GM19239 (cell line): ENCODE measurements around the gene GUCD1.
"Not testable (repeated sequence)": the region's sequence is repeated elsewhere in the genome, so short reads cannot be mapped to it uniquely, and the experiment has no call there.

Experiments used
- DNase-seq: peaks from one replicate; pipeline ENCODE4 v3.0.0; 2011; ENCODE audit warnings: low spot score; ENCODE audit not compliant: insufficient read length
- FAIRE-seq: peaks from 2 replicates; lab custom pipeline; 2011; peaks lifted over from hg19 to GRCh38; lab: Jason Lieb, UNC

Gene GUCD1

DNA sequence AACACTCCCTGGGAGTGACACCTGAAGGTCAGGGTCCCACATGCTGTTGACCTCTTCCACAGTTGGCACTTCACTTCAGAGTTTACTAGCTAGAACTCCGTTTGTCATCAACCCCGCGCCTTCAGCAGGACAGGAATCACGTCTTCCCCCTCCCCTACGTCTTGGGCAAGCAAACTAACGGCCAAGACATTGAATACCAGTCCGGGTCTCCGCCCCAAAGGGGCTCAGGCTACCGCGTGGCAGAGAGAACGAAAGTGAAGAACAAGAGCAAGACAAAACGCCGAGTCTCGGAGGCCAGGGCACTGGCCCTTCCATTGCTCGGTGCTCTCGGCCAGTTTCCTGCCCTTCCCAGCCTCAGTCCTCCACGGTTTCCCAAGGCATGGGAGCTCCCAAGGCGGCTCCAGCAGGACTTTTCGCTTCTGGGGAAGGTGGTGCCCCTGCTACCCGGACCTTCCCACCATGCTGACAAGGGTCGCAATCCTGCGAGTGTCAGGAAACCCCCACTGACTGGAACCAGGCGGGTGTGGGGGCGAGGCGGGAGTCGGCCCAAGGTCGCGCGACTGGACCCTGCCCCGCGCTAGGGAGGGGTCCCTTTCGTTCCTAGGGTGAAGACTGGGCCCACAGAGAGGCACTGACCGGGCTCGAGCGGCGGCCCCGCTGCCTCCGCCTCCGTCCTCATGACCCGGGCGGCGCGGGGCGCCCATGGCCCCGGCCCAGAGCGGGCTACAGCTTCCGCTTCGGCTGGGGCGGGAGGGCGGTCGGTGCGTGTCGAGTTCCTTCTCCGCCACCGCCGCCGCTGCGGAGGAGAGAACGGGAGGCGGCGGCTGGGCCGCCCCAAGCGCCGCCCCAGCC lies at the start of gene GUCD1:
TSS of gene GUCD1 (minus strand) at position 826 of the 852 bp plus-strand sequence. CDS start at position 679, 147 bp downstream.
- peak; percentile 25 for DNase-seq
- peak; percentile 81 for FAIRE-seq

DNA sequence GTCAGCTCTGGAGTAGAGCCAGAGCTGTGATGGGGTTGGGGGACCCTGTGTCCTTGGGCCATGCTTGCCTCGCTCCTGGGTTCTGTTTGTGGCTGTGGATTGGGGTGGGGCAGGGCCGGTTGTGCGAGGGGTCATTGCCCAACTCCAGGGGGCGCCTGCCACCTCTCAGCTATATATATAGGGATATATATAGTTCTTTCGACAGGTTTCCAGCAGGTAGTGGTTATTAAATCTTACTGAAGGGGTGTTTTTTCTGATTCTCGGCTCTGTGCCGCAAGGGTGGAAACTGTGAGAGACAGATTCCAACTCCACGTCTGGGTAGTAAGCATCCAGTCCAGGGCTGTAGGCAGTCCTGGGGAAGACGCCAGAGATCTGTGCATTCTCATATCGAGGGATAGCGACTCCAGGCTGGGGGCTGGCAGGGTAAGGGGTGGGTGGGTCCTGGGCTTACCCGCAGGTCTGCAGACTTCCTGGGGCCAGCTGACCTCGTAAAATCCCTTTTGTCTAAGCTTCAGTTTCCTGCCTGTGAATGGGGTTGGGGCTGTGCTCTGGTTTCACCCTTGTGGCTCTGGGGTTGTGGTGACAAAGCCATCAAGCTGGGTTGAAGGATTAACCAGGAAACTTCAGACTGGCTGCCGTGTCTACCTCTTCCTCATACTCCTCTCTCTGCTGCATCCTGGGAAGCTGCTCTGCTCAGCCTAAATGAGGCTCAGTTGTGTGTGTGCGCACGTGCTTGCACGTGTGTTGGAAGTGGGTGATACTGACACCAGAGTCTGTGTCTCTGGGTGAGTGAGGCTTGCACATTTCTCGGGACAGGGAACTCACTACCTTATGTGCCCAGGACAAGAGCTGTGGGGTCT lies 49.1 kb upstream of the GUCD1 start:
- peak; percentile 72 for FAIRE-seq
- DNase-seq, result not testable (repeated sequence)

DNA sequence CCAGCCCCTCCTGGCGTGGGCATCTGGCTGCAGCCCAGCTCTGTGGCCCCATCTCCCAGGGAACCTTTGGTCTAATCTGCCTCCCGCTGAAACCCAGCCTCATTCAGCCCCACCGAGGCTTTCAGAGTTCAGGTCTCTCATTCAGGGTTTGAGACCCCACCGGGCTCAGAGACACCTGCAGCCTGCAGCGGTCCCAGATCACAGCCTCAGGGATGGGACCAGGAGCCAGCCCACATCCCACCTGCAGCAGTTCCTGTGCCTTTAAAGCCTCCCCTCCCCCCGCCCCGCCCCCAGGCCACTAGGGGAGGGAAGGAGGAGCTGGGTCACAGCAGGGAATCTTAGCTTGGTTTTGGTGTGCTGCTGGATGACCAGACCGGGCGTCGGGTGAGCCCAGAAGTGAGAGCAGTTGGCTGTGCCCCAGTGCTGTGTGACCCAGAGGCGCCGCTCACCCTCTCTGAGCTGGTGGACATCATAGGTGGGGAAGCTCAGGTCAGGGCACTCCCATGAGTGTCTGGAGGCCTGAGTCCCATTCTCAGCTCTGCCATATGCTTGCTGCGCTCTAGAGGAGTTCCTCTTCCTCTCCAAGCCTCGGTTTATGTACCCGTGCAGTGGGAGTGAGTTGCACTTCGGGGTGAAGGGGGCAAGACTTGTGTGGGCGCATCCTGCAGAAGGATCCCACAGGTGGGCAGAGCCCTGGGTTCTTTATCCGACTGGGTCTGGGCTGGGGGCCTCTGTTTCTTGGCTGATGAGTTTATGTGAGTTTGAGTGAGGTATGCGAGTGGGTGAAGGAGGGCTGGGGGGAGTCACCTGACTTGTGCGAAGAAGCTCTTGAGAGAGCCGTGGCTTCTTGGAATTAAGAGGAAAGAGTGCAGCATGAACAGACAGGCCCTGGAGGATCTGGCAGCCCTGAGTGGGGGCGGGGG lies 48.2 kb upstream of the GUCD1 start, which contains the start of gene GGT1:
TSS of gene GGT1 (plus strand) at position 347 of the 923 bp plus-strand sequence. CDS start 7,889 bp downstream, outside the sequence.
- not testable (repeated sequence) for FAIRE-seq, DNase-seq

DNA sequence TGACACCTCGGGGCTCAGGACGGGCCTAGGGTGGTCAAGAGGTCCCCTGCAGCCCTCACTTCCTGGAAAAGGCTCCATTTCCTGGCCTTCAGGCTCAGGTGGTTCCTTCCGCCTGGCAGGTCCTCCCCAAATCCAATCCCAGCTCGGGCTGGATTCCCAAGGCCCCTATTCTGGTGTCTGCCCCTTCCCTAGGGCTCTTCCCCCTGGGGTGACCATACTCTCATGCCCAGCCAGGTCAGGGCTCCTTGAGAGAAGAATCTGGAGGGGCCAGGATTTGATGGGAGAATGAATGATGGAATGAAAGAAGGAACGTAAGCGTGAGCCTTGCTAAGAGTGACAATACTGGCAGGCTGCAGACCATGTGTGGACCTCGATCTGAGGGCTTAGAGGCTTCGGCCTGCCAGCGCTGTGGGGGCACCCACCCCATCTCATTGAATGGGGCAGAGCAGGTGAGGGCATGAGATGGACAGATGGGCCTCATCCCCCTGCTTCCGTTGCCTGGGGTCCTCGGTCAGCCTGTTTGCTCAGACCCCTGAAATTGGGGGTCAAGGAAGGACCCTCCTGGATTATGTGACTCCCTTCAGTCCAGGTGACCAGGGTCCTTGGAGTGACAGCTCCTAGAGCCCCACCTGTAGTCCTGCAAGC lies 47.3 kb upstream of the GUCD1 start:
- not testable (repeated sequence) for FAIRE-seq, DNase-seq

DNA sequence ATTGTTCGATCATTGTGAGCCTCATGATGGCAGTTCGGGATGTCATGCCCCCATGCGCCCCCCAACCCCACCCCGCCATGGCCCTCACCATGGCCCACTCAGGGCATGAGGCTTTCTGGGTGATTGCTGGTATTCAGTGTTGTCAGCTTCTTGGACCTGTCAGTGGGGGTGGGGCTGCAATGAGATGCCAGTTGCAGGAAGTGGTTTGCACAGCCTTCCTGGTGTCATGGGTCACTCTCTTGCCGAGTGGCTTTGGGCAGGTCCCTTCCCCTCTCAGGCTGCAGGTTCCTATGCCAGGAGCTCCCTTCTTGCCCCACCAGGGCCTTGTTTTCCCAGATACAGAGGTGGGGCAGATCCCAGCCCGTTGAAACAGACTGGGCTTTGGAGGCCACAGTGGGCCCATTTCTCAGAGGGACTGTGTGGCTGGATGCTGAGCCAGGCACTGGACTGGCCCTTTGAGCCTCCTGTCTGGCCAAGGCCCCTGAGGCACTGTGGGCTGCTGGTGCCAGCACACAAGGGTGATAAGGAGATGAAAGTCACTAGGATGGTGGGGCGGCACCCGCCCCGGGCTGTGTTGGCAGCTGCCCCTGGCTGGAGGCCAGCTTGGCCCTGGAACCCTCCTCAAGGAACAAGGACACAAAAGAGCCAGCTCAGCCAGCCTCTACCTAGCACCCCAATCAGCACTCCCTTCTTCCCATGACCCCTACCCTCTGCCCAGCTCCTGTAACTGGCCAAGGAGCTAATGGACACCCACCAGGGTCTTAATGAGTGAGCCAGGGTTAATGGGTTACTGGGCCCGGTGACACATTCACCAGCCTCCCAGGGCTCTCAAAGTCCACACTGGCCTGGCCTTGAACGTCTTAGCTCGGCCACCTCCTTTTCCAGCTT lies 46.5 kb upstream of the GUCD1 start:
- no peak for FAIRE-seq
- no peak for DNase-seq

DNA sequence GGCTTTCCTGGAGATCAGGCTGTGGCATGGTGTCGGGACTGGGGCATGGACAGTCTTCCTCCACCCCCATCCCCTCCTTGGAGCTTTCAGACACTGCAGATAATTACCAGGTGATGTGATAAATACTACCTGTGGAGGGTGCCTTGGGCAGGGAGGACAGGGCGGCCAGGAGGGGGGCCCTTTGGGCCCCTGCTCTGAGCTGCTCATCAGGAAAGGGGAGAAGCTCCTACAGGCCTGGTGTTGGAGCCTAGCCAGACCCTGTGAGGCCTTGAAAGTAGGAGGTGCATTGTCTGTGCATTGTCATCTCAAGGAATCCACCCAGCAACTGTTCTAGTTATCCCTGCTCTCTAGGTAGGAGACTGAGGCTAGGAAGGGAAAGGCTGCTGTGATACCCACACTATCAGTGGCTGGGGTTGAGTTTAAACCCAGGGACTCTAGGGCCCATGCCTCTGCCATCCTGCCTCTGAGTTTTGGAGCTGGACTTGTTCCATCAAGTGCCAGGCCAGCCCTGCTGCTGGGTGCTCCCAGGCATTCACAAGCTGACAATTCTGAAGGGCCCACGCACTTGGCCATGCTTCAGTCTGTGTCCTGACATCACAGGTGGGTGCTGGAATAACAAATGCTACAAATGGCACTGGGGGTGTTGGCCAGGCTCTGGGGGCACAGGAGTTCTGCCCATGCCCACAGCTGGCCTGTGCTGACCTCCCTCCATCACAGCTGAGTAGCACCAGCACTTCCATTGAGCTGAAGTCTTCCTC lies 45.2 kb upstream of the GUCD1 start:
- FAIRE-seq, DNase-seq: not testable (repeated sequence)

DNA sequence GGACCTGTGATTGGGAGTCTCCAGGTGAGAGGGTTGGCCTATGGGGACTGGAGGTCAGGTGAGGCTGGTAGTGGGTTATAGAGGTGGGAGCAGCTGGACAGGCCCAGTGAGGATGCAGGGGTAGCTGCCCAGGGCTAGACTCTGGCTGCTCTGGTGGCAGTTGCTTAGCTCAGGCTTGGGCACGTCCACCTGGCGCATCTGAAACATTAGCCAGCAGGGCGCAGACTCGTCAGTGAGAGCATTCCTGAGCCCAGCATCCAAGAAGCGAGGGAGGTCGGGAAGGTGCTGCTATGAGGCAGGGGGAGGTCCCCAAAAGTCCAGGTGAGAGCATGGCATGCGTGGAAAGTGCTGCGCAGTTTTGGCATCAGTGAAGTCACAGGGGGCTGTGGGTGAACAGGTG lies 44.6 kb upstream of the GUCD1 start:
- FAIRE-seq, result no peak
- no peak for DNase-seq

DNA sequence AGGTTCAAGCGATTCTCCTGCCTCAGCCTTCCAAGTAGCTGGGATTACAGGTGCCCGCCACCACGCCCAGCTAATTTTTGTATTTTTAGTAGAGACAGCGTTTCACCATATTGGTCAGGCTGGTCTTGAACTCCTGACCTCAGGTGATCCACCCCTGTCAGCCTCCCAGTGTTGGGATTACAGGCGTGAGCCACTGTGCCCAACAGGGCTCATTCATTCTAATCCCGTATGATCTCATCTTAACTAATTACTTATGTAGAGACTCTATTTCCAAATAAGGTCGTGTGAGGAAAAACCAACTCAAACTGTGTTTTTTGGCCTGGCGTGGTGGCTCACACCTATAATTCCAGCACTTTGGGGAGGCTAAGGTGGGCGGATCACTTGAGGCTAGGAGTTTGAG lies 42.1 kb upstream of the GUCD1 start:
- not testable (repeated sequence) for FAIRE-seq, DNase-seq

DNA sequence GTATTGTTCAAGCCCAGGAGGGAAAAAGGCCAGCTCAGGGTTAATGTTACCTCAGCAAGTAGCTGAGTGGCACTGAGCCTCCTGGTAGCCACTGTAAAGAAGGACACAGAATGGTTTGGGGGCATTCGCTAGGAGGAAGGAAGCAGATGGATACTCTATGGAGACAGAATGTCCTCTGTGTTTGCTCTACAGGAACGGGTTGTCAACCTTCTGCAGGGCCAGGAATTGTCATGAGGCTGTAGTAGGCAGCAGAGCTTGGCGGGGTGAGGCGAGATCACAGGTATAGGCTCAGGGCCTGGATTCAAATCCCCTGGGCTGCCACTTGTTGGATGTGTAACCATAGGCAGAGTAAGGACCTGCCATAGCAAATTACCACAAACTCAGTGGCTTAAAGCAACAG lies 40.9 kb upstream of the GUCD1 start:
- no peak for DNase-seq
- FAIRE-seq, result no peak

DNA sequence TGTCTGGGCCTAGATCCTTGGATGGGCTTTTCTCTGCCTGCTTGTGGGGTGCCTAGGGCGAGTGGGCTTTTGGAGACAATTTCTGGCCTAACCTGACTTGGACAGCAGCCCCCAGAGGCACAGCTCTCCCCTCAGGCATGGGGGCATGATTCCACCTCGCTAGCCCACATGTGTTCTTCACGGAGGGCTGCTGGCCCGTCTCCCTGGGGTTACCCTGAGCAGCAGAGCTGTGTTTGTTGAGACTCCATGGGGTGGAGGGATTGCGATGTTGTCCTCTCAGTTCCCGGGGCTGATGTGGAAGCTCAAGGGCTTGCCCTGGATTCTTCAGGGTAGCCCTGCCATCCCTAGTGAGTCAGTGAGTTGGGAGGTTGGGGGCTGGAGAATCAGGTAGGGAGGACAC lies 40.3 kb upstream of the GUCD1 start:
- DNase-seq, result no peak
- FAIRE-seq, result no peak

DNA sequence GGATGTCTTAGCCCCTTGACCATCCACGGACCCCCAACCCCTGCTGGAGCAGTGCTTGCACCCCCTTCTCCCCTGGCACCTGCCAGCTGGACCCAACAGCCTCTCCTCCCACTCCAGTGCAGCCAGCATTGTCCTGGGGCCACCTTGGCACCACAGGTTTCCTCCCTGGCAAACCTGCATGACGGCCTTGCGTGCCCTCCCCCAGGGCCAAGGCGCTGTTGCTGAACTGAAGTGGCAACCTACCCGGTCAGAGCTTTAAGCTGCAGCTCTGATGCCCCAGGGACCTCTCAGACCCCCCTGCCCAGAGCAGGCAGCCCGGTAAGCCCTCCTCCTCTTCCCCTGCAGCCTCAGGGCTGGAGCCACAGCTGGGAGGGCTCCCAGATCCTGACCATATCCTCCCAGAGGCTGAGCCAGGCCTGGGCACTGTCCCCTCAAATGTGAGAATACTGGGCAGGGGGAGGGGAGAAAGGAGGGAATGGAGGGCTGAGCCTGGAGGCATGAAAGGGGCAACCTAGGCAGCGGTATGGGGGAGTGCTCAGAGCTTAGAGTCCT lies 39.7 kb upstream of the GUCD1 start:
- DNase-seq (no peak), FAIRE-seq (no peak)

DNA sequence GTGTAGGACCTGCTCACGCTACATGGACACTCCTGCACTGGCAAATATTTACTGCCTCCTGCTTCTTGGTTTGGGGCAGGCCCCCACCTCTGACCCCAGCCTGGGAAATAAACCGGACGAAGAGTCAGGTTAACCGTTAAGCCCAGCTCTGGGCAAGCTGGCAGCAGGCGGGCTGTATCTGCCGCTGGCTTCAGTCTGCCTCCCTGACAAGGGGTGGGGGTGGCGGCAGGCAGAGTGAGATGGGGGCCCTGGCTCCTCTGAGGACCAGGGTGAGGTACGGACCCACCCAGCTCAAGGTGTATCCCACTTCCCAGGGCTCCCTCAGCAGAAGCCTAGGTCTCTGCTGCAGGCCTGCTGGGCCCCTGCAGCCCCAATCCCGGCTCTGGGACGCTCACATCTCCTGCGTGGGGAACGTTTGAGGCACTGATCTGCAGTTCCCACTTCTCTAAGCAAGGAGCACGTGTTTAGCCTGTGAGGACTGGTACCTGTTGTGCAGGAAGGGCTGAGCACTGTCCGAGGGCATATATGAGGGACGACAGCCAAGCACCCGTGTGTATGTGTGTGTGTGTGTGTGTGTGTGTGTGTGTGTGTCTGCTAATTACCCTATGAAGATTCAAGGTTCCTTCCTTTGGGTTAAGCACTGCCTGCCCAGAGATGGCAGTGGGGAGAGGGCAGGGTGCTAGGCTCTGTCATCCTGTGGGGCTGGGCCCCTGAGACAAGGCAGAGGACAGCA lies 39.1 kb upstream of the GUCD1 start:
- no peak for FAIRE-seq
- DNase-seq, result no peak

DNA sequence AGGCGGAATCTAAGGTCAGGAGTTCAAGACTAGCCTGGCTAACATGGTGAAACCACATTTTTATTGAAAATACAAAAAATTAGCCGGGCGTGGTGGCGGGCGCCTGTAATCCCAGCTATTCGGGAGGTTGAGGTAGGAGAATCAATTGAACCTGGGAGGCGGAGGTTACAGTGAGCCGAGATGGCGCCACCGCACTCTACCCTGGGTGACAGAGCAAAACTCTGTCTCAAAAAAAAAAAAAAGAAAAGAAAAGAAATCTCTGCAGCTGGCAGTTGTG lies 38.6 kb upstream of the GUCD1 start:
- not testable (repeated sequence) for DNase-seq, FAIRE-seq

DNA sequence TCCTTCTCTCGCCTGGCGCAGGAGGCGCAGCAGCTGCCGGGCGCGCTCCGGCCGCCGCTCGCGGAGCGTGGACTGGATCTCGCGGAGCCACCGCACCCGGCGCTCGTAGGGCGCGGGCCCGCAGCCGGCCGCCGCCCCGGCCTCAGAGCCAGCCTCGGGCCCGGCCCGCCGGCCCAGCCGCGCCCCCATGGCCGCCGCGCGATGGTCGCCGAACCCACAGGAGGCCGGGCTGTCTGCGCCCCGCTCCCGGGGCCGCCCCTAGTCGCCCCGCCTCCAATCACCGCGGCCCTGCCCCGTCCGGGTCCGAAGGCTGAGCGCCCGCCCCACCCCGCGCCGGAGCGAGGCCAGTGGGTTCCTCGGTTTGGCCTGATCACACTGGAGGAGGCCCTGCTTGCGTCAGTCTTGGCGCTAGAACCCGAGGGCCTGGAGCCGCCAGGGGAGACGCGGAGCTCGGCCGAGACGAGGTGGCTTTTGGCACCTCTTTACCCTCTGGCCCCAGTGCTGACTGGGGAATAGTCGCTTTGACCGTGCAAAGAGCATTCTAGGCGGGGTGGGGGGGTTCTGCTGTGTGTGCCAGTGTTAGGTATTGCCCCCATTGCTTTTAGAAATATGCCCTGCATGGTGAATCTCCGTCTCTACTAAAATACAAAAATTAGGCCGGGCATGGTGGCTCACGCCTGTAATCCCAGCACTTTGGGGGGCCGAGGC lies 38.1 kb upstream of the GUCD1 start, which contains the start of gene LRRC75B:
TSS of gene LRRC75B (minus strand) at position 223 of the 708 bp plus-strand sequence. CDS start at position 189, 34 bp downstream.
- peak; percentile 94 for DNase-seq
- peak; percentile 80 for FAIRE-seq

DNA sequence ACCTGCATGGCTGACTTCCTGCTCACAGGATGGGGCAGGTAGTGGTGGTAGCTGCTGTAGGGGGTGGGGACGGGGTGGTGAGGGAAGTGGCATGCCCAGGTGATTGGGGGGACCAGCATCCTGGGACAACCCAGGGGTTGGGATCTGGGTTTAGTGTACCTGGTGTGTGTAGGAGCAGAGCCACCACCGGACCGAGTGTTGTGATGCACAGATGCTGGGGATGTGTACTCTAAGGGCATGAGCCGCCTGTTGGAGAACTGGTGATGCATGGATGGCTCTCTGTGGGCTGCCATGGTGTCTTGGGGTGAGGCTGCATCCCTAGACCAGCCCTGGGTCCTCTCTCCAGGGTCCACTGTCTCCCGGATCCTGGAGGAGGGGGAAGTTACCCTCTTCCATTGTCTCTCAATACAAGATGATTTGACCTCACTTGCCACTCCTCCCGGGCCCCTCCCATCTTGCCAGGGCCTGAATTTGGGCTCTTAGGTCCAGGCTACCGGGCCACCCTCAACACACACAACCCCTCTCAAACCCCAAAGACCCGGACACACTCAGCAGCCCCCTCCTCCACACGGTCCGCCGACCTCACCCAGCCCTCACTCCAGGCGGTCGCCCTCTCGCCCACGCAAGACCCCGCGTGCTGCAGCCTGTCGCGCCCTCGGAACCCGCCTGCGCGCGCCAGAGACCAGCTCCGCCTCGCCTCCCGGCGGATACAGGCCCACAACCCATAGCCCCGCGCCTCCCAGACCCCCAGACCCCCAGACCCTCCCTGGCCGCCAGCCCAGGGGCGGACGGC lies 37.3 kb upstream of the GUCD1 start:
- DNase-seq, result peak; percentile 44
- peak; percentile 78 for FAIRE-seq
